H9 (cell line): ENCODE data around the gene C1orf216. TPM values are rescaled to one million over a fixed set of nuclear protein-coding genes. Genes with fewer than 3 reads are reported as not detected.

ENCODE experiments used
- DNase-seq: peaks from one replicate; pipeline ENCODE4 v3.0.0-alpha.2; 2017
- H2AFZ ChIP-seq: one replicate; pipeline ENCODE4 v1.6.1; 2013; ENCODE audit warnings: mild to moderate bottlenecking, low read length, control low read depth, moderate library complexity
- H2AK5ac ChIP-seq: 2 replicates; pipeline ENCODE4 v1.6.1; 2013; ENCODE audit warnings: low read length, control low read depth, mixed read lengths; ENCODE audit not compliant: insufficient read length
- H2BK120ac ChIP-seq: one replicate; pipeline ENCODE4 v1.6.1; 2013; ENCODE audit warnings: low read depth, mild to moderate bottlenecking, low read length, control low read depth, inconsistent platforms; ENCODE audit not compliant: poor library complexity, severe bottlenecking
- H2BK12ac ChIP-seq: 2 replicates; pipeline ENCODE4 v1.6.1; 2013; ENCODE audit warnings: low read length, control low read depth, mixed read lengths, low read depth; ENCODE audit not compliant: insufficient read length
- H2BK15ac ChIP-seq: 2 replicates; pipeline ENCODE4 v1.6.1; 2013; ENCODE audit warnings: low read depth, low read length, control low read depth
- H2BK20ac ChIP-seq: one replicate; pipeline ENCODE4 v1.6.1; 2013; ENCODE audit warnings: low read depth, mild to moderate bottlenecking, low read length, control low read depth, inconsistent platforms; ENCODE audit not compliant: poor library complexity, severe bottlenecking
- H2BK5ac ChIP-seq: 2 replicates; pipeline ENCODE4 v1.6.1; 2013; ENCODE audit warnings: low read length, control low read depth, mixed read lengths; ENCODE audit not compliant: insufficient read length
- H3K14ac ChIP-seq: 2 replicates; pipeline ENCODE4 v1.6.1; 2013; ENCODE audit warnings: low read length, control low read depth; ENCODE audit not compliant: insufficient read depth
- H3K18ac ChIP-seq: 2 replicates; pipeline ENCODE4 v1.6.1; 2013; ENCODE audit warnings: low read depth, mild to moderate bottlenecking, mixed read lengths, low read length, control low read depth; ENCODE audit not compliant: insufficient read length
- H3K23ac ChIP-seq: 2 replicates; pipeline ENCODE4 v1.6.1; 2013; ENCODE audit warnings: low read length, control low read depth, mixed read lengths, low read depth; ENCODE audit not compliant: insufficient read length
- H3K23me2 ChIP-seq: 2 replicates; pipeline ENCODE4 v1.6.1; 2013; ENCODE audit warnings: low read depth, mild to moderate bottlenecking, mixed read lengths, low read length, control low read depth; ENCODE audit not compliant: insufficient read length, poor library complexity, severe bottlenecking
- H3K27ac ChIP-seq: 2 replicates; pipeline ENCODE4 v1.5.1; 2013; ENCODE audit warnings: low read length, control low read depth, mixed read lengths, low read depth; ENCODE audit not compliant: insufficient read length
- H3K27me3 ChIP-seq: 2 replicates; pipeline ENCODE4 v1.6.1; 2013; ENCODE audit warnings: low read length, control low read depth, inconsistent platforms; ENCODE audit not compliant: insufficient read depth
- H3K4ac ChIP-seq: 2 replicates; pipeline ENCODE4 v1.6.1; 2013; ENCODE audit warnings: low read depth, mild to moderate bottlenecking, control low read depth, inconsistent platforms, low read length, moderate library complexity
- H3K4me1 ChIP-seq: 2 replicates; pipeline ENCODE4 v1.6.1; 2013; ENCODE audit warnings: low read length, control low read depth, inconsistent platforms; ENCODE audit not compliant: insufficient read depth
- H3K4me2 ChIP-seq: 2 replicates; pipeline ENCODE4 v1.6.1; 2013; ENCODE audit warnings: low read length, control low read depth, mixed read lengths; ENCODE audit not compliant: insufficient read length, insufficient read depth
- H3K56ac ChIP-seq: 2 replicates; pipeline ENCODE4 v1.6.1; 2013; ENCODE audit warnings: low read depth, mild to moderate bottlenecking, mixed read lengths, low read length, control low read depth; ENCODE audit not compliant: insufficient read length
- H3K79me1 ChIP-seq: 2 replicates; pipeline ENCODE4 v1.6.1; 2013; ENCODE audit warnings: low read depth, mild to moderate bottlenecking, moderate library complexity, low read length, control low read depth, inconsistent platforms; ENCODE audit not compliant: insufficient read depth, poor library complexity, severe bottlenecking
- H3K79me2 ChIP-seq: 2 replicates; pipeline ENCODE4 v1.6.1; 2013; ENCODE audit warnings: low read length, control low read depth, inconsistent platforms; ENCODE audit not compliant: insufficient read depth
- H3K9ac ChIP-seq: 2 replicates; pipeline ENCODE4 v1.6.1; 2013; ENCODE audit warnings: low read length, control low read depth, mixed read lengths; ENCODE audit not compliant: insufficient read length; ENCODE audit errors: extremely low read depth
- H3K9me3 ChIP-seq: one replicate; pipeline ENCODE4 v1.6.1; 2013; ENCODE audit warnings: low read depth, low read length, inconsistent platforms; ENCODE audit not compliant: control insufficient read depth
- H3T11ph ChIP-seq: one replicate; pipeline ENCODE4 v1.6.1; 2013; ENCODE audit warnings: mild to moderate bottlenecking, low read length, control low read depth, inconsistent platforms
- H4K20me1 ChIP-seq: one replicate; pipeline ENCODE4 v1.6.1; 2013; ENCODE audit not compliant: control insufficient read depth, insufficient read length, insufficient read depth
- H4K5ac ChIP-seq: 2 replicates; pipeline ENCODE4 v1.6.1; 2013; ENCODE audit warnings: low read depth, mild to moderate bottlenecking, mixed read lengths, low read length, control low read depth; ENCODE audit not compliant: insufficient read length
- H4K8ac ChIP-seq: replicated peaks from 2 replicates; pipeline ENCODE4 v1.6.1; 2013; ENCODE audit warnings: low read length, control low read depth, mixed read lengths, low read depth; ENCODE audit not compliant: insufficient read length
- H4K91ac ChIP-seq: 2 replicates; pipeline ENCODE4 v1.6.1; 2013; ENCODE audit warnings: low read depth, mild to moderate bottlenecking, moderate library complexity, mixed read lengths, low read length, control low read depth; ENCODE audit not compliant: insufficient read length
- H3K27ac Mint-ChIP-seq, 3 experiments: 2 replicates in 2 of 3; 3 replicates in 1 of 3; pipeline ENCODE4 v1.8.0; 2020 to 2021; ENCODE audit warnings: mixed read lengths in 3 of 3, mild to moderate bottlenecking in 1 of 3, moderate library complexity in 1 of 3
- H3K27me3 Mint-ChIP-seq: 2 replicates; pipeline ENCODE4 v1.8.0; 2021; ENCODE audit warnings: low read depth, mild to moderate bottlenecking, moderate library complexity, mixed read lengths
- H3K36me3 Mint-ChIP-seq, 3 experiments: 2 replicates in 2 of 3; 3 replicates in 1 of 3; pipeline ENCODE4 v1.8.0; 2020 to 2021; ENCODE audit warnings: low read depth in 3 of 3, mixed read lengths in 3 of 3; ENCODE audit not compliant: insufficient read depth in 1 of 3
- H3K4me1 Mint-ChIP-seq, 2 experiments: 2 replicates each; pipeline ENCODE4 v1.8.0; 2020; ENCODE audit warnings: mixed read lengths in 2 of 2
- H3K4me3 Mint-ChIP-seq, 2 experiments: 2 replicates in 1 of 2; 3 replicates in 1 of 2; pipeline ENCODE4 v1.8.0; 2020 to 2021; ENCODE audit warnings: mild to moderate bottlenecking in 2 of 2, mixed read lengths in 2 of 2, moderate library complexity in 1 of 2
- H3K9me3 Mint-ChIP-seq, 2 experiments: 2 replicates in 1 of 2; 3 replicates in 1 of 2; pipeline ENCODE4 v1.8.0; 2020; ENCODE audit warnings: mild to moderate bottlenecking in 2 of 2, mixed read lengths in 2 of 2, moderate library complexity in 1 of 2
- WGBS: extraction: QIAGEN DNeasy Blood & Tissue Kit; methylation state at CpG from one replicate; pipeline ENCODE4 v1.1.7; 2013; ENCODE audit warnings: missing lambda C conversion rate, low lambda C conversion rate, mixed read lengths; ENCODE audit not compliant: insufficient read length; ENCODE audit errors: extremely low coverage; 5-methylcytosine and 5-hydroxymethylcytosine counted together
- total RNA-seq: library from RNA; stranded (reverse); gene quantifications from 2 replicates; pipeline ENCODE4 v1.2.1, GENCODE V29; 2021
- TF ChIP-seq, protein P1 (sequence below): fragments of 200-600 bp; sonication (generic); conservative IDR thresholded peaks from 3 replicates; pipeline ENCODE4 v1.8.0; 2021; ENCODE audit warnings: antibody characterized with exemption, mild to moderate bottlenecking

C1orf216 gene
- total RNA-seq, 1 experiment from 2014 or later: 13.5 TPM

DNA sequence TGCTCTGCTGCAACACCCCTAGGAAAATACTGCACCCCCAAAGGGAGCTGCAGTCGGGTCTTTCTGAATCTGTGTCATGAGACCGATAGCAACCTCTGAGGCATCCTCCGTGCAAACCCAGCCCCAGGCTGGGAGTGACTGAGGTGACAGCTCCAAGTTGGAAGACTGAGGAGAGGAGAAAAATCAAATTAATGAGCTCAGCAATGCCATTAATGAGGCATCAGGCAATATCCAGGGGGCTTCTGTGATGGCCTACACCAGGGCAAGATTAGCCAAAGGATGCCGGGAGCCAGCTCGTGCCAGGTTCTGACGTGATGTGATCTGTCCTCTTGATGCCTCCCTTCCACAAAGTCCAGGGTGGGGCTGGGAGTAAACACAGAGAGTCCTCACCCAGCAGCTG is 46.6 kb downstream of the C1orf216 start:
- H3K9me3 ChIP-seq: no peaks in the 10 kb centered on the region
- no peaks in the 10 kb centered on the region for H4K20me1 ChIP-seq
- H3K36me3 Mint-ChIP-seq: no peaks in the 10 kb centered on the region
- H3K4me1 ChIP-seq: no peaks in the 10 kb centered on the region
- H2BK20ac ChIP-seq: no peak overlapping the region
- H4K91ac ChIP-seq: no peak overlapping the region
- no peak overlapping the region for H3K9ac ChIP-seq
- peaks cover 5% of the 10 kb centered on the region in 2 experiments for H3K4me1 Mint-ChIP-seq
- H3K27me3 Mint-ChIP-seq: peaks cover 7% of the 10 kb centered on the region
- no peak overlapping the region for H2AK5ac ChIP-seq
- H2AFZ ChIP-seq: no peak overlapping the region
- no peak overlapping the region for H3K14ac ChIP-seq
- H4K5ac ChIP-seq: no peak overlapping the region
- H3K4me3 Mint-ChIP-seq: no peak overlapping the region
- H2BK5ac ChIP-seq: no peak overlapping the region
- no peak overlapping the region for H3K18ac ChIP-seq
- H2BK12ac ChIP-seq: no peak overlapping the region
- H3T11ph ChIP-seq: no peak overlapping the region
- H3K79me1 ChIP-seq: no peaks in the 10 kb centered on the region
- no peak overlapping the region for H3K56ac ChIP-seq
- H4K8ac ChIP-seq: no peak overlapping the region
- H3K9me3 Mint-ChIP-seq: no peaks in the 10 kb centered on the region
- no peaks in the 10 kb centered on the region for H3K79me2 ChIP-seq
- no CpG with 5 or more reads among the region's 6 CpGs for WGBS
- H3K27ac Mint-ChIP-seq: no peak overlapping the region
- TF ChIP-seq, protein P1, sequence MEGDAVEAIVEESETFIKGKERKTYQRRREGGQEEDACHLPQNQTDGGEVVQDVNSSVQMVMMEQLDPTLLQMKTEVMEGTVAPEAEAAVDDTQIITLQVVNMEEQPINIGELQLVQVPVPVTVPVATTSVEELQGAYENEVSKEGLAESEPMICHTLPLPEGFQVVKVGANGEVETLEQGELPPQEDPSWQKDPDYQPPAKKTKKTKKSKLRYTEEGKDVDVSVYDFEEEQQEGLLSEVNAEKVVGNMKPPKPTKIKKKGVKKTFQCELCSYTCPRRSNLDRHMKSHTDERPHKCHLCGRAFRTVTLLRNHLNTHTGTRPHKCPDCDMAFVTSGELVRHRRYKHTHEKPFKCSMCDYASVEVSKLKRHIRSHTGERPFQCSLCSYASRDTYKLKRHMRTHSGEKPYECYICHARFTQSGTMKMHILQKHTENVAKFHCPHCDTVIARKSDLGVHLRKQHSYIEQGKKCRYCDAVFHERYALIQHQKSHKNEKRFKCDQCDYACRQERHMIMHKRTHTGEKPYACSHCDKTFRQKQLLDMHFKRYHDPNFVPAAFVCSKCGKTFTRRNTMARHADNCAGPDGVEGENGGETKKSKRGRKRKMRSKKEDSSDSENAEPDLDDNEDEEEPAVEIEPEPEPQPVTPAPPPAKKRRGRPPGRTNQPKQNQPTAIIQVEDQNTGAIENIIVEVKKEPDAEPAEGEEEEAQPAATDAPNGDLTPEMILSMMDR: no peak
- no peak overlapping the region for H3K27ac ChIP-seq
- H2BK120ac ChIP-seq: no peak overlapping the region
- DNase-seq: no peak
- H3K4me2 ChIP-seq: no peak overlapping the region
- no peaks in the 10 kb centered on the region for H3K27me3 ChIP-seq
- no peak overlapping the region for H3K23ac ChIP-seq
- H3K4ac ChIP-seq: no peak overlapping the region
- no peaks in the 10 kb centered on the region for H3K23me2 ChIP-seq
- no peak overlapping the region for H2BK15ac ChIP-seq
